GM19193 (cell line): ENCODE results near the gene ZFP30.

Experiments used
- POLR2A ChIP-seq: IDR thresholded peaks from 4 replicates; pipeline ENCODE4 v1.6.1; 2011; ENCODE audit not compliant: insufficient read depth, insufficient read length; ENCODE audit errors: extremely low read depth

ZFP30 gene

DNA sequence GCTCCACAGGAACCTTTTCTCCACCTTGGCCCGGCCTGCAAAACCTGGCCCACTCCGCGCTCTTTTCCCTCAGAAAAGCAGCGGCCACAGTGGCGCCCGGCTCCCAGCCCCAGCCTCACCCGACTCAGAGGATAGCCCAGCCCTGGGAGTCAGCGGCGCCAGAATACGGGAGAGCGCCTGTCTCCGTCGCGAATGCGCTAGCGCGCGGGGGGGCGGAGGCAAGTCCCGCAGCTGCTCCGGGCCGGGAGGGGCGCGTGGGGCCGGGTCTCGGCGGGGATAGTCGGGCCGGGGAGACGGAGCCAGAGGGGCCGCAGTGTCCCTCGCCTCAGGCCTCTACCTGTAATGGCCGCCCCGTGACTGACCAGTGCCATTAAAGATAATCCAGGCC lies at the start of gene ZFP30:
ZFP30 (minus strand) TSS at position 165 of the 388 bp plus-strand sequence. CDS start 7,643 bp downstream, outside the sequence.
- TF ChIP-seq POLR2A: no peak

DNA sequence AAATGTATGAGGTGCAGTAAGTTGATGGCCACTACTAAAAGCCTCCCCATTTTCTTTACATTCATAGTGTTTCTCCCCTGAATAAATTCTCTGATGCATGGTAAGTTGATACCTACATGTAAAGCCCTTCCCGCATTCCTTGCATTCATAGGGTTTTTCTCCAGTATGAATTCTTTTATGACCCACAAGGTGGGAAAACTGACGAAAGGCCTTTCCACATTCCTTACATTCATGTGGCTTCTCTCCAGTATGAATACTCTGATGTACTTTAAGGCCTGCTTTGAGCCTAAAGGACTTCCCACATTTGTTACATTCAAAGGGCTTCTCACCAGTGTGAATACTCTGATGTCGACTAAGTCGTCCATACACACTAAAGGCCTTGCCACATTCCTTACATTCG lies 43.8 kb upstream of the ZFP30 start:
- no peak for TF ChIP-seq POLR2A

- no peak for TF ChIP-seq POLR2A
Measured at GRCh38 chr19:37698216-37698615, 43.0 kb upstream of the ZFP30 start.

- TF ChIP-seq POLR2A: no peak
Measured at GRCh38 chr19:37695144-37695899, 40.1 kb upstream of the ZFP30 start.

DNA sequence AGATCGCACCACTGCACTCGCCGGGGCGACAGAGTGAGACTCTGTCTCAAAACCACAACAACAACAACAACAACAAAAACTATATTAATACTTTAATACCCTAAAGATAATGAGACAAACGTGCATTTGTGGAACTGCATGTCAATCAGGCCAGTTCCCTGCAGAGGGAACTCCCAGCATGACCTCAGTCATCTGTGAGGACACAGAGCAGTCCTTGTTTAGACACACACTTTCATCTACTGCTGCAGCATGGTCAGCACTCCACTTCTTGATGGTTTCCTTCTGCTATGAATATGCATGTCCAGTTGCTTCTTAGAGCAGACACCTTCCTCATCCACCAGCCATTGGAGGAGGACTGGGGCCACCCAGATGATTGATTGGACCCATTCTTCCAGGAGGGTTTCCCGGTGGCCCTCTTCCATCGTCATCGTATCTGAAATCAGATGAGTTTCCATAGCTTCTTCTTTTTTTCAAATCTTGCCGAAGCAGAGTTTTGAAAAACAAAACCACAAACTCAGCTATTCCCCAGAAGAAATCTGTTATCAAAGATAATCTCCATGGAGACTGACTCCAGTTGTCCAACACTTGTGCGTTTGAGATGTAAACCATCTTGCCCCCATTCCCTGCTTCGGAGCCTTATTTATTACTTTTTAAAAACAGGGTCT lies 37.8 kb upstream of the ZFP30 start:
- TF ChIP-seq POLR2A: no peak

GRCh38 chr19:37691881-37692504 lies 36.7 kb upstream of the ZFP30 start:
- TF ChIP-seq POLR2A: no peak

DNA sequence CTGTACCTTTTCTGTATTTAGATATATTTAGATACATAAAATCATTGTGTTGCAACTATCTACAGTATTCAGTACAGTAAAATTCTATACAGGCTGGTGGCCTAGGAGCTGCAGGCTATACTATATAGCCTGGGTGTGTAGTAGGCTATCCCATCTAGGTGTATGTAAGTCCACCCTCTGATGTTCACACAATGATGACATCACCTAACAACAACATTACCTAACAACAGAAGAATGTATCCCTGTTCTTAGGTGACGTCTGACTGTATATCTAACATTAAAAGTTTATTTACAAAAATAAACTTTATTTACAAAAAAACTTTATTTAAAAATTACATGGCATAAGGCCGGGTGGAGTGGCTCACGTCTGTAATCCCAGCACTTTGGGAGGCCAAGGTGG lies 28.3 kb upstream of the ZFP30 start:
- TF ChIP-seq POLR2A: no peak

- no peak for TF ChIP-seq POLR2A
Measured at GRCh38 chr19:37669450-37669914, 14.2 kb upstream of the ZFP30 start.

- peak; percentile 64 for TF ChIP-seq POLR2A
Measured at GRCh38 chr19:37655689-37656371, 565 bp upstream of the ZFP30 start.

- TF ChIP-seq POLR2A: peak; percentile 40
Measured at GRCh38 chr19:37654629-37655300, 500 bp downstream of the ZFP30 start.

DNA sequence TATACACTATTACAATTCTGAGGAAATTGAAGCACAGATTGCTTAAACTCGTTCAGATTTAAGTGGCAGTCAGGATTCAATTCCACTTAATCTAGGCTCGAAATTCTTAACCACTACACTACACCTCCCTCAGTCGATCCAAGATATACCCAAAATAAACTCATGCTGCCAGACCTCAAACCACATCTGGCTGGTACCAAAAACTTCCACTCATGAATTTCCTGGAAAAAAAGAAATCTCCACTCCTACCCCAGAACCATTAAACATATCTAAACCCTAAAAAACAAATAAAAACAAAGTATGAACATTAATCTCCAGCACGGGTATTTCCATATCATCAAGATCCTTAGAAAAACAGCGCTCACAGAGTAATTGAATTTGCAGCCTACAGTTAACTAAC lies 1.1 kb downstream of the ZFP30 start:
- TF ChIP-seq POLR2A: no peak

DNA sequence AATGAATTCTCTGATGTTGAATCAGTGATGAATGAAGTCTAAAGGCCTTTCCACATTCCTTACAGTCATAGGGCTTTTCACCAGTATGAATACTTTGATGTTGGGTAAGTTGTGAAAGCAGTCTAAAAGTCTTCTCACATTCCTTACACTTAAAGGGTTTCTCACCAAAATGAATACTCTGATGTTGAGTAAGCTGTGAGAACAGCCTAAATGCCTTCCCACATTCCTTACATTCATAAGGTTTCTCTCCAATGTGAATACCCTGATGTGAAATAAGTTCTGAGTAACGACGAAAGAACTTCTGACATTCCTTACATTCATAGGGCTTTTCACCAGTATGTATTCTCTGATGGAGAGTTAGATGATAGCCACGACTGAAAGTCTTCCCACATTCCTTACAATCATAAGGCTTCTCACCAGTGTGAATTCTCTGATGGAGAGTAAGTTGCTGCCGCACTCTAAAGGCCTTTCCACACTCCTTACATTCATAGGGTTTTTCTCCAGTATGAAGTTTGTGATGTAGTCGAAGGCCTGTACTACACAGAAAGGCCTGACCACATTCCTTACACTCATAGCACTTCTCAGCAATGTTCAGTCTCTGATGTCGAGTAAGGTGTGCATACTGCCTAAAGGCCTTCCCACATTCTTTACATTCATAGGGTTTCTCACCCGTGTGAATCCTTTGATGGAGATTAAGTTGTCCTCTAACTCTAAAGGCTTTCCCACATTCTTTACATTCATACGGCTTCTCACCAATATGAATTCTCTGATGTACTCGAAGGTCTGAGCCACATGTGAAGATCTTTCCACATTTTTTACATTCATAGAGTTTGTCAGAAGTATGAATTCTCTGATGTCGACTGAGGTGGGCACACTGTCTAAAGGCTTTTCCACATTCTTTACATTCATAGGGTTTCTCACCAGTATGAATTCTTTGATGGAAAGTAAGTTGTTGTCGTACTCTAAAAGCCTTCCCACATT lies 19.9 kb downstream of the ZFP30 start:
- no peak for TF ChIP-seq POLR2A

GRCh38 chr19:37594982-37595382 lies 60.3 kb downstream of the ZFP30 start:
- no peak for TF ChIP-seq POLR2A
